ENCODE data around the gene TMEM178A.
"Not testable (repeated sequence)": the region's sequence is repeated elsewhere in the genome, so short reads cannot be mapped to it uniquely, and the experiment has no call there.

The TMEM178A gene

DNA sequence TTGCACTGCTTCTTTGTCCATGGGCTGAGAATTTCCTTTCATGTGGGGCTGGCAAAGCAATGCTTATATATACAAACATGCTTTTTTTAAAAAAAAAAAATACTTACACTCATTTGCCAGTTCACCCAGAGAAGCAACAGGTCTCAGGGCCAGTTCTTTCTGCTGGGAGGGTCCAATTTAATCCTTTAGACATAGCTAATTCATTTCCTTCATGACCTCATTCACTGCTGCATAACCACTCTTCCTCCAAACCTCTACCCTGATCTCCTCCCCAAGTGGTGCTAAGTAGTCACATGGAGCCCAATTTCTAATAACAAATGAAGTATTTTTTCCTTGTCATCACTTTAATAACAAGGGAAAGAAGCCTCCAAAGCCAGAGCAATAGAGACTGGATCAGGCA lies 17.1 kb upstream of the TMEM178A start:
- DNase-seq (ENCODE audit: low read depth): no peak

DNA sequence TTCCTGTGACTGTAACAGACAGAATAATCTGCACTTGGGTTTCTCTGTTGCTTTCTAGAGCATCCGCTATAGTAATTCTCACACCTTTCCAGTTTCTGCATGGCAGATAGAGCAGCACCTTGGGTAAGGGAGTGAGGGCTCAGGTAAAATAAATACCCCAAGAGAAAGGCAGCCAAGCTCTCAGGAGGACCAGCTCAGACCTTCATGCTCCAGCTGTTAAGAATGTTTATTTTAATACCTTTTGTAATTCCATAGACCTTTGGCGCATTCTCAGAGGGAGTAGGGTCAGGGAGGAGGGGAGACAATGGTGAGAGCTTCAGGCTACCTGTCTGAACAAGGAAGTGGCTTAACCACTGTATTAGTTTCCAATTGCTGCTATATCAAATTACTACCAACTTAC lies 16.2 kb upstream of the TMEM178A start:
- DNase-seq (ENCODE audit: low read depth): no peak

DNA sequence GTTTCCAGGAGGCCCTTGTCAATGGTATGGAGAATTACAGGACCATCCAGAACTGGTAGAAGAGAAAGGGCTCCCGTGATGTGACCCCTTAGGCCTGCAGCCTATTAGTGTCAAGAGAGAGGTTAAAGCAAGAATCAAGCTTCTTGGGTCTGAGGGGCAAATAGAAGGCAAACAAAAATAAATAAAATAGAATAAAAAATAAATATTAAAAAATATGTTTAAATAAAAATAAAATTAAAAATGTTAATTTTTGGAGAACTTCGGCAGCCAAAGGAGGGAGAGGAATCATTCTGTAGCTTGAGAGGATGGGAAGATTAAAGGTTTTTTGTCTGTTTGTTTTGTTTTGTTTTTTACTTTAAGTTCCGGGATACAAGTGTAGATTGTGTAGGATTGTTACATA lies 15.2 kb upstream of the TMEM178A start:
- DNase-seq (ENCODE audit: low read depth): no peak

DNA sequence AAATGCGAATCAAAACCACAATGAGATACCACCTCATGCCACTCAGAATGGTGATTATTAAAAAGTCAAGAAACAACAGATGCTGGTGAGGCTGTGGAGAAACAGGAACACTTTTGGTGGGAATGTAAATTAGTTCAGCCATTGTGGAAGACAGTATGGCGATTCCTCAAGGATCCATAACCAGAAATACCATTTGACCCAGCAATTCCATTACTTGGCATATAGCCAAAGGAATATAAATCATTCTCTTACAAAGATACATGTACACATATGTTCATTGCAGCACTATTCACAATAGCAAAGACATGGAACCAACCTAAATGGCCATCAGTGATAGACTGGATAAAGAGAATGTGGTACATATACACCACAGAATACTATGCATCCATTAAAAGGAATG lies 9.5 kb upstream of the TMEM178A start:
- DNase-seq (ENCODE audit: low read depth): not testable (repeated sequence)

DNA sequence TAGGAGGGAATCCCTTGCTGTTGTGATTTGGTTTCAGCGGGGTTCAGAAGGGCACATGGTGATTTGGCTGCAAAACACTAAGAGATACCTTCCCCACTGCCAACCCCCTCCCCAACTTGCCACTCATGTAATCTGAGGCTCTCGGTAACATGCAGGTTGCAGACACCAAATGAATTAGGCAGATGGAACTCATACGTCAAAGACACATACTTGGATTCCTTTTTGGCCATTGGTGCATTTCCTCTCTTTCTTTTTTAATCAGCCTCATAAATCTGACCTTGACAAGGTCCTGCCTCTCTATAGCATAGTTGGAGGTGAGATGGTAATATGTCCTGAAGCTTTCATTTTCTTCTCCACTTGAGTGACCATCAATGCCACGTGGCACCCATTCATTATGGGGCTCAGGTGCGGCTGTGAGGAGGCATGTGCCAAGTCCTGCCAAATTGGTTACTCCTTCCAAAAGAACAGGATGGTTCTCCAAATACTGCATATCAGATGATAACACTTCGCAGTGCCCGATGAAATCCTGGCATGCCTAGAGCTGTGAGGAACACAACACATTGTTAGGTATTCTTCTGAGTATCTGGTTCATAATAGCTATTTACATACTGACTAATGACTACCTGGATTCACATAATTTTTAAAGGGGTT lies 8.3 kb upstream of the TMEM178A start:
- no peak for DNase-seq (ENCODE audit: low read depth)

DNA sequence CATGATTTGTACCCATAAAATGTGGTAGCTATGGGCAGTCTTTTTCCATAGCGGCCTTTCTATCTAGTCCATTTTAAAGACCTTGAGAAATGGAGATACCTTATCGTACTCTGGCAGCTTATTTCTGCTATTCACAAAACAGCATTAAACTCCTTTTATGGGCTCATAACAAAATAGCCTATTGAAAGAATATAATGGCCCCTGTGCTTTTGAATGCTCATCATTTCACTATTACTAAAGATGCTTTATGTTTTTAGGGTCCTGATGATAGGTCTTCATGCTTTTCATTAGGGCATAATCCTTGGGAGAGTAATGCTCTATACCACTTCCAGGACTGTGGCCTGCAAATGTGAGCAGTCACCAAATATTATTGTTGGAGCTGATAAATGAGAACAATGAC lies 7.3 kb upstream of the TMEM178A start:
- DNase-seq (ENCODE audit: low read depth): no peak

DNA sequence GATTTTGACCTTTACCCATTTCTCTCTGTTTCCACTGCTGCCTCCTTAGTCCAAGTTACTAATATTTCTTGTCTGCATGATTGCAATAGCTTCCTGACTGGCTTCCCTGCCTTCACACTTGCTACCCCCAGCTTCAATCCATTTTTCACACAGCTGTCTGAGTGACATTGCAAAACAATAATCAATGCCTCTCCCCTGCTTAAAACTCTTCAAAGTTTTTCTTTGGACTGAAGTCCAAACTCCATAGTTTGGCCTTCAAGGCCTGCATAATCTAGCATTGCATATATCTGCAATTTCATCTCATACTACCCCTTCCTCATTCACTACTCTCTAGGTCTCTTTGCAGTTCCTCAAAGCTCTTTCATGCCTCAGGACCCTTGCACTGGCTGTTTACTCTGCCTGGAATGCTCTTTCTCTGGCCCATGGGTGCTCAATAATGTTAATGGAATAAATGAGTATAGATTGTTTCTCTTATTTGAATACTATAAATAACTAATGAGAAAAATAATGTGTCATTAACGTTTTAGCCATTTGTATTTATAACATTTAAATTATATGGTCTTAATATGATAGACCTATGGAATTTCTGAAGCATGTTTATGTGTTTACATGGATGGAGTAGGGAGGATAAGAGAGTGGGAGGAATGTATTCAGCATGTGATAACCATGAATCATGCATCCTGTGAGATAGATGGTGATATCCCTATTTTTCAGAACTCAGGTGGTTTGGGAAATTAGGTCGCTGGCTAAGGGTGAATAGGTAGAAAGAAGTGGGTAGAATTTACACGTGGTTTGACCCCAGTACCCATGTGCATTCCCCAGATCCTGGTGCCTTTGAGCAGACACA lies 5.7 kb upstream of the TMEM178A start:
- no peak for DNase-seq (ENCODE audit: low read depth)

DNA sequence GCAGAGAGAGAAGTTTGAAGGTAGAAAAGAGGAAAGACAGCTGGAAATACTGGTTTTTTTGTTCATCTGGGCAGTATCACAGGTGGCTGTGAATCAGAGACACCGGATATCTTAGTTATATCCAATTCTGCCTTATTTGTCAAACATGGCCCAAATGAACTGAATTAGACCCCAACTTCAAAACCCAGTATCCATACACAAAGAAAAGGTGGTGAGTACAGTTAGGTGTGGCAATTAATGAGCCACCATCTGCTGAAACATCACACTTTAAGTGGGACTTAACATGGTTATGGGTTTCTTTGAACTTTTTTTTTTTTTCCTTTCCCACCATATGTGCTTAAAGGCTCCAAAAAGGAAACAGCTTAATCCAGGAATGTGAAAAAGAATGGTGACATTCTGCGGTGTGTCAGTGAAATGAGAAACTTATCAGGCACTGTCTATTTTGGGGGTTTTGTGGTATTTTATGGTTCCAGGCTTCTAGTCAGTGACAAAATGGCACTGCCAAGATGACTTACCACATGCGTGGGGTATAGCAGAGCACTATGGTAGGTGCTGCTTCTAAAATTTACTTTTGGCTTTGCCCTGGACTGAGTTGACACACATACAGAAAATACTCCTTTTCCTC lies 5.0 kb upstream of the TMEM178A start:
- no peak for DNase-seq (ENCODE audit: low read depth)

DNA sequence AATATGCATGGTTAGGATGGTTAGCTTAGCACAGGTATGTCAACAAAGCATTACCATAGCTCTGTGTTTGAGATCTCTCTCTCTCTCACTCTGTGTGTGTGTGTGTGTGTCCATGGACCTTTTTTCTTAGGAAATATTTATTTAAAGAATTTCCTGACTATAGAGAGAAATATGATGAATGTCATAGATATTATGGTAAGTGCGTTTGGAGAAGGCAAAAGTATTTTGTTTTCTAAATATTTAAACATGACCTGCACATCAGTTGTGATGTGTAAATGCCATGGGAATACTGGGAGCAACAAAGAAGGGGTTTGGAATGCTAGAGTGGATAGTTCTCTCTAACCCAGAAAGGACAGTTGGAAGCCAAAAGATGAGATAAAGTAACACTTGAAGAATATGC lies 3.9 kb upstream of the TMEM178A start:
- no peak for DNase-seq (ENCODE audit: low read depth)

DNA sequence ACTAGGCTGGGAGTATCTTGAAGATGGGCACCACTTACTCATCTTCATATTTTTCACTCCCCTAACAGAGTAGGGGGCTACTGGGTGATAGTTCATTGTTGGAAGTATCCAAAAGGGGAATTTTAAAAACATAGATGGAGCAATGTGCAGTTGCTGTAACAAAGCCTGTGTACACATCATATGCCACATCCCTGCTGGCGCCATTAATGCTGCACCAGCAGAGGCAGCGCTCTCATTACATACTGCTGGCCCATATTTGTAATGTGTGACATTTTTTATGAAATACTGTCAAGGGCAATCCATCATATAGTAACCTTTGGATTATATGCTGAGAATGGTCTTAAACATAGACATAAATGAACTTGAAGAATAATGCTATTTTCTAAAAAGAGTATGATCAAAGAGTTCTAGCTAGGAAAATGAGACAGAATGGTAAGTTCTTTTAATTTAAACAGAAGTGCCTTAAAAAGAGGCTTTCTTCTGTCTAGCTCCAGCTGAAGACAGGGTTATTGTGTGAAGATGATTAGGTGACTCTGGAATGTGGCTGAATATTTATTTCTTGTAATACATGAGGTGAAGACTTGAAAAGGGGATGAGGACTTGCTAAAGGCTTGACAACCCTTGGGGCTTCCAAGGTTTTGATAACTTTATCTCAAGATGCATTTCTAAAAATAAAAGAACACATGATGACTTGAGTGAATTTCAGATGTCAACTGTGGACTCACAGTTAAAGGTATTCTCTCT lies 2.4 kb upstream of the TMEM178A start:
- no peak for DNase-seq (ENCODE audit: low read depth)

DNA sequence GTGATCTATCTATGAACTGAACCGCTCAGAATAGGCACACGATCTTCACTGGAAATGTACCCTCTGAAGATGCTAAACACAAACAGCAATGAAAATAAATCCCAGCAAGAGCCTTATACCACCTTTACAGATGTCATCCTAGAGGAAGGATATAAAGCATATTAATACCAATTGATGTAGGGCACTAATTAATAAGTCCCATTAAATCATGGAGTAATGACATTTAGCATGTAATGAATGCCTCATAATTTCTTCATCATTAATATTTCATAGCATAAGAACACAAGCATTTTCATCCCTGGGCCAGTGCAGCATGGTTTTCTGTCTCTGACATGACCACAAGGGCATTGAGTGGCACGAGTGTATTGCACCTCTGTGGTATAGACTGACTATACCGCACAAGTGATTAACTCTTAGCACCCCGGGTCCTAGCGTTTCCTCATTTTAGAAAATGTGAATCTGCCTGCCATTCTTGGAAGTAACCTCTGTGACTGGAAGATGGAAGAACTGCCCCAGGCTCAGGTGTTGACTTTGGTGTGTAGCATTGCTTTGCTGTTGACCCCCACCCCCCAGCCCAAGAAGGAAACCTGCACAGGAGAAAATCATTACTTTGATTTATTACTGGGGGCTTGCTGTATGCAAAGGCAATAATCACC lies 1.4 kb upstream of the TMEM178A start:
- DNase-seq (ENCODE audit: low read depth): no peak

DNA sequence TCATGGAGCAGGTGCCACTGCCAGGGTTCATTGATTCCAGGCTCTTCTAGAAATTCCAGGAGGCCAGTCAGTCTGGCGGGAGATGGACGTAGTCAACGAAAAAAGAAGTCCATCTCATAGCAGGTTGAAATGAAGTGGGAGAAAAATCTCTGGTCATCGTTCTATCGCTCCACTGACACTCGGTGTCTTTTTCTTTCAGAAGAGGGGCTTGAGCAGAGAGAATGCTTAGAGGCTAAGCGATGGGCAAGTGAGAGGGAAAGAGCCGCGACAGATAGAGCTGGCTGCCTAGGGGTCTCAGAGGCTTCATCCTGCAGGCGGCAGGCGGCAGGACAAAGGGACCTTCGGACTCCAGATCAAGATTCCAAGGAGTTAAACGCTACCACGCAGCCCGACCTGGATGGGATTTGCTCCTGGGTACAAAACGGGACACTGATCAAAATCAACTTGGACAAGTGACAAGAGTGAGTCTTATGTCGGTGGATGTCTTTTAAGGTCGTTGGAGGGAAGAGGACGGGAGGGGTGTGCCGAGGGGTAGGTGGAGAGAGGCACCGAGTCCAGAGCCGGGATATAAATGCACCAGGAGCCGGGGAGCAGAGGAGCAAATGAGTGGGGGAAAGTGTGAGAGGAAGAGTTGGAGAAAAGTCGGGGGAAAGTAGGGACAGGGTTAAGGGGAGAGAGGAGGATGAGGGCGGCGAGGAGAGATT lies 677 bp upstream of the TMEM178A start:
- DNase-seq (ENCODE audit: low read depth): no peak

DNA sequence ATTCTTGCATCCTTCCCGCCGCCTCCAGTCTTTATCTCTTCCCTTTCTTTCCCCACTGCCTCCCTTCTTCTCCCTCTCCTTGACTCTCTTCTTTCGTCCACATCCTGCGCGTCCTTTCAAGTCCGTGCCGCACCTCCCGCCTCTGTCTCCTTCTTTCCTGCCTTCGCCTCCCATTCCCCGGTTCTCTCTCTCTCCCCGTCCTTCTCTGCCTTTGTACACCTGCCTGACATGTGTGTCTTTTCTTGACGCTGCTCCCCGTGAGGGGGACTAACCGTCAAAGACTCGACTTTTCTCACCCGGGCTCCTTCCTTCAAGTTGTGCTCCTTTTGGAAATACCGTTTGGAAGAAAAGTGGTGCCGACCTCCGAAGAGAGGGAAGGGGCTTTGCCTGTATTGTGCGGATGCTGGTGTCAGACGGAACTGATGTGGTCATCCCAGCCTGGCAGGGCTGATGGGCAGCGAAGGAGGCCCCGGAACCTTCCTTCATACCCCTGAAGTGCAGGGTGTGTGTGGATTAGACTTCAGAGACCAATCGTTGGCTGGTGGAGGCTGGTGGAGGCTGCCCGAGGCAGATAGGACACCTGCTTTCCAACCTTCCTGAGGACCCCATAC lies 879 bp downstream of the TMEM178A start:
- DNase-seq (ENCODE audit: low read depth): no peak

DNA sequence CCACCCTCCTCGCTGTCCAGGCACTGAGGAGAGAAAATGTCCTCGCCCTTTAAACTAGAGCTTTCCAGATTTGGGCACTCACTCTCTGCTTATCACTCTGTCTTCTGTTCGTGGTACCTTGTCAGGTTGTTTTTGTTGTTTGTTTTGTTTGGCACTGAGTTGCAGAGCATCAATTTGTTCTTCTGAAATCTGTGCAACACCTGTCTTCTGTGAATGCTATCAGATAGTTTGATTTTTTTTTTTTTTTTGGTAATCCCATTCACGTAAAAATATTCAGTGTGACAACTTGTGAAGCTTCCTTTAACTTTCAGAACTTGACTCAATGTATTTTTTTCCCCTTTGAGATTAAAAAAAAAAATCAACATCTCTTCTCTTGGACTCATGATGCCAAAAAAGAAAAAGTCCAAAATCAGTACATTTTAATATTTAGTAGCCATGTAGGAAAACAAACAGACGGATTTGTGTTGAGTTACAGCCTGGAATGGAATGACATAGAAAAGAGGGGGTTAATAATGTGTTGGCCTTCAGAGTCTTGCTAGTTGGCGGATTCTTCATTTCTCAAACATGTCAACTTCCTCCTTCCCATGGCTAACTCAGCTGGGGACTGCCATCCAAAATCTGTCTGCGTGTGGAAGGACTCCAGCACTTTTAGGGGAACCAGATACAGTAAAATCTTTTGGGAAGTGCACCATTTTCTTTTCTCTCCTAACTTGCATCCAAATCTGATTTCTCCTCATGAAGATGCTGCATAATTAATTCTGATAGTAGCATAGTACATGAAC lies 1.6 kb downstream of the TMEM178A start:
- DNase-seq (ENCODE audit: low read depth): no peak

DNA sequence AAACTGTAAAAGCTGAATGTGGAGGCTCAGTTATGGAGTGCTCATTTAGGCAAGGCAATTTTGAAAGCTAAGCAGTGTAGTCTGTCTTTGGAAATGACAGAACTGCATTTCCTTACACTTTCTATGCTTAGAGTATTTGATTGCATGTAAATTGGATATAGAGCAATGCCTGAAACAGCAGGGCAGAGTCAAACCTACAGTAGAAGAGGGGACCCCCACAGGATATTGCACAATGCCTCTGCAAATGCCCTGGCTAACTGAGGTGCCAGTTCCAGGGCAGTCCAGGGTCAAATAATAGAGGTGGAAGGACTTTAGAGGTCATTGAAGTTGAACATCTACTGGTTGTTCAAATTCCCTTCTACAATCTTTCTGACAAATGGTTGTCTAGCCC lies 2.2 kb downstream of the TMEM178A start:
- no peak for DNase-seq (ENCODE audit: low read depth)

DNA sequence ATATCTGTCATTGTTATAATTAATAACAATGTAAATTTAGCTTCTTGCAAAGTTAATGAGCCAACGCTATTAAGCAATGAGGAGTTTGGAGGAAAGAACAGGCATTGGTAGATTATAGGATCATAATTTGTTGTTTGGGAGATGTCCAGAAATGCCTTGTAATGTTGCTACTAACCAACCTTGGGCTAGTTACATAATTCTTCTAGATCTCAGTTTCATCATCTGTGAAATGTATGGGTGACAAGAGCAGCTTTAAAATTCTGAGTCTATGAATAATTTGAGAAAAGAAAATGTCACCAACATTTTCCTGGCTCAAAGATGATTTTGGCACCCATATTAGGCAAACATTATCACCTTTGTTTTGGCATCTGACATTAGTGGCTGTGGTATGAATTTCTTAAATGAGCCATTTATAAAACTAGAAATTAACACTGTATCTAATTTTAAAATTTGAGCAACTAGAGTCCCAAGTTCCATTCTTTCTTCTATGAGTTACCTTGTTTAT lies 2.9 kb downstream of the TMEM178A start:
- DNase-seq (ENCODE audit: low read depth): no peak

DNA sequence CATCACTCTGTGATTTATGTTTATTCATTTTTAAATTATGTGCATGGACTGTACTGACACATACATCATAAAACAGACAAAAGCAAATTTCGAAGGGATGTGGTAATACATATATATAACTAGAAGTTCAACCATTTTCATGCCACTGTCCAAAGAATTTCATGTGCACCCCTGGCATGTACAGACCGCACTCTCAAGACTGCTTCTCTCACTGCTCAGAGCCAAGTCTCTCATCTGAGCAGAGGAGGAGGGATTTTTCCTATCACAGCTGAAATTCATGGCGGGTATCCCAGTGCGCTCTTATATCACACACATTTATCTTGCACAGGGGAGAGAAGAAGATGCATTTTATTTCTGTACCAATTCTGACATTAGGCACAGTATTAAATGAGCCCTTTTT lies 5.9 kb downstream of the TMEM178A start:
- no peak for DNase-seq (ENCODE audit: low read depth)

DNA sequence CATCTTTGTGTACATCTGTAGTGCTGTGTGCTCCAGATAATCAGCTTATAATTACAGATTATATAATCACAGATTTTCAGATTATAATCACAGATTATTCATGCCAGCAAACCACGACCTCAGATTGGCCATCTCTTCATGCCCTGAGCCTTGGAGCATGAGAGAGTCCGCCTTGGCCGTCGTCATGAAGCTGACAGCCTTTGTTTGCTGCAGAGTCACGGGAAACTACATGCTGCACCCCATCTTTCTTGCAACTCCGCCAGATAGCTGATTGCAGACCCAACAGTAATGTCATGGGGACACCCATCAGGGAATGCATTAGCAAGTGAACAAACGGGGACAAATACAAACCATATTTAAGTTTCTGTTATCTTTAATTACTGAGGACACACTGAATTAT lies 7.3 kb downstream of the TMEM178A start:
- no peak for DNase-seq (ENCODE audit: low read depth)

DNA sequence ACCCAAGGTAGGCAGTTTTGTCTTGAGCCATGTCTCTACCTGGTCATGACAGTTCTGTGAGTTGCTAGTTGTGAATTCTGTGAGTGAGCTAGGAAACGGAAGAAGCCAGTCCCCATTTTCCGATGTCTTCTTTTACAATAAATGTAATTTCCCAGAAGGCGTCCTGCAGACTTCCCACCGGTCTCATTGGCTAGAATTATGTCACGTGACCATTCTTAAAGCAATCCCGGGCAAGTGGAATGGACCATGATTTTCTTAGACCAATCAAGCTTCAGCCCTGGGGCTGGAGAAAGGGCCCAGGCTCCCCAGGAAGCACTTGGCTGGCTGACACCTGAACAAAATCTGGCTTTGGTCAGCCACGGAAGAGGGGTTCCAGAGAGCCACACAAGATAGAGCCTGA lies 10.6 kb downstream of the TMEM178A start:
- DNase-seq (ENCODE audit: low read depth): no peak

DNA sequence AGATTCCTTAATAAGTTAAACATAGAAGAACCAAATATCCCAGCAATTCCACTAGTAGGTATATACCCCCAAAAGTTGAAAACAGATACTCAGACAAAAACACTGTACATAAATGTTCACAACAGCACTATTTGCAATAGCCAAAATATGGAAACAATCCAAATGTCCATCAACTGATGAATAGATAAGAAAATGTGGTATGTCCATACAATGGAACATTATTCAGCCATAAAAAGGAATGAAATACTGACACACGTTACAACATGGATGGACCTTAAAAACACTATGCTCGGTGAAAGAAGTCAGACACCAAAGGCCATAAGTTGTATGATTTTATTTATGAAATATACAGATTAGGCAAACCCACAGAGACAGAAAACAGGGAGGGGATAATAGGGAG lies 12.5 kb downstream of the TMEM178A start:
- DNase-seq (ENCODE audit: low read depth): no peak

All from GM04503 (cell line).